ENCODE data around the gene PDYN.

The PDYN gene

DNA sequence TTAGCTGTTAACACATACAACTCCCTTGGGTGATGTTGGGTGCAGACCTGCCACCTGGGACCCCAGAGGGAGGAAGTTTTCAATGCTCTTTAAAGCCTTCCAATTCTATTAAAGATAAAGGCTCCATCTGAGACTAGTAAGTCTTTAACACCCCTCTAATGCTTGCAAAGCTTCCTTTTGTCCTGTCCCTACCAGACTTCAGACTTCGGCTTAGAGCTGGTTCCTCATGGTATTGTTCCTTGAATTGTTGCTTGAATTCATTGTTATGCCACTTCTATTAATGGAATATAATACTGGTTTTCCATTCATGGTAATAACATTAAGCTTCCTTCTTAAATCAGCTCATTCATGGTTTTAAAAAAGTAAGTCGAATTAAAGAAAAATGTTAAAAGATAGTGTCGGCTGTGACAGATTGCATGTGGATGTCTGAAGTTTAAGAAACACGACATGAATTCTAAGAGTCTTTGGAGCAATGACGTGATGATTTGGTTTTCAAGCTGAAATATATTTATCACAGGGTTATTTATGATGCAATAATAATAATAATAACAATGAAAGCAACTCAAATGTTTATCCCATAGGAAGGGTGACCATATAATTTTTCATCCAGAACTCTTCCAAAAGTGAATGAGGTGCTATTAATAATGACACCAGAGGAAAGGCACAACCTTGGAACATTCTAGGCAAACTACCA, 21.8 kb downstream of the PDYN start:
- Histone ChIP-seq H3K9me3 (ENCODE audit: insufficient read depth, low read length, severe bottlenecking) (no peaks in the 10 kb centered on the region), H3K4me2 (ENCODE audit: insufficient read depth, low read length) (no peak overlapping the region), H3K4me3 (ENCODE audit: low read depth in 1 of 2, low read length in 2 of 2) (no peak overlapping the region), H3K4me1 (ENCODE audit: insufficient read depth, low read length) (no peaks in the 10 kb centered on the region), H4K20me1 (ENCODE audit: insufficient read depth, low read length) (0 out of 2 replicates have a peak, but pooled peaks cover 3% of the 10 kb centered on the region), H2AFZ (ENCODE audit: low read depth, low read length) (no peak overlapping the region), H3K79me2 (ENCODE audit: insufficient read depth, low read length) (no peaks in the 10 kb centered on the region), H3K36me3 (ENCODE audit: insufficient read depth, low read length) (no peaks in the 10 kb centered on the region), H3K27ac (ENCODE audit: low read length) (no peak overlapping the region), H3K9ac (ENCODE audit: low read depth, low read length) (no peak overlapping the region), H3K27me3 (ENCODE audit: insufficient read depth, low read length, poor library complexity) (peaks cover 28% of the 10 kb centered on the region)
- no peak for ATAC-seq (ENCODE audit: insufficient read depth, low read depth)
- TF ChIP-seq EZH2 (IDR thresholded peaks at IDR 0.05; ENCODE audit: borderline replicate concordance, low read depth, low read length, severe bottlenecking): no peak
- TF ChIP-seq, protein P1, sequence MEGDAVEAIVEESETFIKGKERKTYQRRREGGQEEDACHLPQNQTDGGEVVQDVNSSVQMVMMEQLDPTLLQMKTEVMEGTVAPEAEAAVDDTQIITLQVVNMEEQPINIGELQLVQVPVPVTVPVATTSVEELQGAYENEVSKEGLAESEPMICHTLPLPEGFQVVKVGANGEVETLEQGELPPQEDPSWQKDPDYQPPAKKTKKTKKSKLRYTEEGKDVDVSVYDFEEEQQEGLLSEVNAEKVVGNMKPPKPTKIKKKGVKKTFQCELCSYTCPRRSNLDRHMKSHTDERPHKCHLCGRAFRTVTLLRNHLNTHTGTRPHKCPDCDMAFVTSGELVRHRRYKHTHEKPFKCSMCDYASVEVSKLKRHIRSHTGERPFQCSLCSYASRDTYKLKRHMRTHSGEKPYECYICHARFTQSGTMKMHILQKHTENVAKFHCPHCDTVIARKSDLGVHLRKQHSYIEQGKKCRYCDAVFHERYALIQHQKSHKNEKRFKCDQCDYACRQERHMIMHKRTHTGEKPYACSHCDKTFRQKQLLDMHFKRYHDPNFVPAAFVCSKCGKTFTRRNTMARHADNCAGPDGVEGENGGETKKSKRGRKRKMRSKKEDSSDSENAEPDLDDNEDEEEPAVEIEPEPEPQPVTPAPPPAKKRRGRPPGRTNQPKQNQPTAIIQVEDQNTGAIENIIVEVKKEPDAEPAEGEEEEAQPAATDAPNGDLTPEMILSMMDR (IDR thresholded peaks at IDR 0.05; ENCODE audit: borderline replicate concordance, extremely low read depth, low read length, poor library complexity, severe bottlenecking): no peak
- DNase-seq: no peak

DNA sequence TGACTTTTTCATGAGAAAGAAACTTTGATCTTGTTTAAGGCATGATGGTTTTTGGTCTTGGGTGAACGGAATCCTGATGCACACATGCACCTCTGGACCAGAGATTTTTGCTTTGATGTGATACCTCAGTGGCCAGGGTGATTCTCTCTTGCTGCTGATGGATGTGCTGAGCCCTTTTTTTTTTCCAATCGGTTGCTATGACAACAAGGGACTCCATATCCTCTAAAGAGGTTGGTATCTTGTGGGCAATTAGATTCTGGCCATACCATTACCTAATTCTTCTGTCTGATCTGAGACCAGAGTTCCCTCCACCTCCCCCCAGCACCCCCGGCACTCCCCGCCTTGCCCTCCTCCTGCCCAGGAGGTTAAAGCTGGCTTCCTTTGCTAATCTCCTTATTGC, 24.9 kb downstream of the PDYN start:
- no peak for TF ChIP-seq EZH2 (IDR thresholded peaks at IDR 0.05; ENCODE audit: borderline replicate concordance, low read depth, low read length, severe bottlenecking)
- TF ChIP-seq, protein P1 (IDR thresholded peaks at IDR 0.05; ENCODE audit: borderline replicate concordance, extremely low read depth, low read length, poor library complexity, severe bottlenecking): no peak
- ATAC-seq (ENCODE audit: insufficient read depth, low read depth): no peak

DNA sequence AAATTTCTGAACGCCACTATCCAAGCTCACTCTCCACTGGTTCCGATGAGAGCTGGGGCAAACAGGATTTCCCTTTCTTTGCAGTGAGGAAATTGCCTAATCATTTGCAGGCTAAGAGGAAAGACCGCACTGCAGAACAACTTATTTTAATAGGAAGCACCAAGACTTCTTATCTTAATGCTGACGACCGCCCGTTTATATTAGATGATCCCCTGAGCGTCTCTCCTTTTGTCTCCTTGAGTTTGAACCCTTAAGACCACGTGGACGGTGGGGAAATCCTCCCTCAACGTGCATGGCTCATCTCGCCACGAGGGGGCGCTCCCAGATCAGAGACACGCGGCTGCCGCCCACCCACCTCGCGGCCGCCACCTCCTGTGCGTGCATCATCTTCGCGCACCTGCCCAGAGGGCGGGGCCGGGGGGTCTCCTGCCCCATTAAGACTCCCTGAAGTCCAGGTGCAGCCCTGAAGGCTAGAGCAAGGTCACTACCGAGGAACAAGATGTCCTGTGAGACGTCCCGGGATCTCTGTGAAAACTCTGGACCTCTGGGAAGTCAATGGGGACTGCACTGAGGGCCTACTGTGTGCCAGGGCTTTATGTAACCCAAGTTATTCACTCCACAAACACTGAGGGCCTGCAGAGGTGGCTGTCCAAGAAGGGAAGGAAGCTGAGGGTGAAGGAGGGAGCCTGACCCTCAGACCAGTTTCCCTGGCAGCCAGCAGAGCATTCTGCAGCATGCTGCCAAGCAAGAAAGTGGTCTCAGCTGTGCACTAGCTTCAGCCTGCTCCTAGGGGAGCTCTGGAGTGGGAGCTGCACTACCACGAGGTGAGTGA, 28.1 kb downstream of the PDYN start:
- H4K20me1 ChIP-seq (ENCODE audit: insufficient read depth, low read length): peaks cover 10% of the 10 kb centered on the region
- H3K27me3 ChIP-seq (ENCODE audit: insufficient read depth, low read length, poor library complexity): peaks cover 23% of the 10 kb centered on the region
- H3K9ac ChIP-seq (ENCODE audit: low read depth, low read length): no peak overlapping the region
- DNase-seq (peak; percentile 81), ATAC-seq (ENCODE audit: insufficient read depth, low read depth) (peak; percentile 97)
- peak overlapping the region; percentile 37; the same call in 1 of the 2 replicates for H2AFZ ChIP-seq (ENCODE audit: low read depth, low read length)
- no peaks in the 10 kb centered on the region for H3K36me3 ChIP-seq (ENCODE audit: insufficient read depth, low read length)
- H3K27ac ChIP-seq (ENCODE audit: low read length): no peak overlapping the region
- no peaks in the 10 kb centered on the region for H3K9me3 ChIP-seq (ENCODE audit: insufficient read depth, low read length, severe bottlenecking)
- TF ChIP-seq EZH2 (IDR thresholded peaks at IDR 0.05; ENCODE audit: borderline replicate concordance, low read depth, low read length, severe bottlenecking): peak; percentile 59
- TF ChIP-seq, protein P1 (IDR thresholded peaks at IDR 0.05; ENCODE audit: borderline replicate concordance, extremely low read depth, low read length, poor library complexity, severe bottlenecking): peak; percentile 98
- peaks cover 6% of the 10 kb centered on the region; the same call in 1 of the 2 replicates for H3K4me1 ChIP-seq (ENCODE audit: insufficient read depth, low read length)
- no peak overlapping the region for H3K4me2 ChIP-seq (ENCODE audit: insufficient read depth, low read length)
- H3K4me3 ChIP-seq (ENCODE audit: low read depth in 1 of 2, low read length in 2 of 2): no peak overlapping the region
- H3K79me2 ChIP-seq (ENCODE audit: insufficient read depth, low read length): no peaks in the 10 kb centered on the region

More for the DNA sequence above, 24.9 kb downstream of the PDYN start:
- H2AFZ ChIP-seq (ENCODE audit: low read depth, low read length): no peak overlapping the region
- H3K27ac ChIP-seq (ENCODE audit: low read length): no peak overlapping the region
- no peak overlapping the region for H3K4me3 ChIP-seq (ENCODE audit: low read depth in 1 of 2, low read length in 2 of 2)
- no peaks in the 10 kb centered on the region for H3K79me2 ChIP-seq (ENCODE audit: insufficient read depth, low read length)
- H3K9ac ChIP-seq (ENCODE audit: low read depth, low read length): no peak overlapping the region
- H3K9me3 ChIP-seq (ENCODE audit: insufficient read depth, low read length, severe bottlenecking): no peaks in the 10 kb centered on the region
- no peak overlapping the region for H3K4me2 ChIP-seq (ENCODE audit: insufficient read depth, low read length)
- peaks cover 6% of the 10 kb centered on the region; the same call in 1 of the 2 replicates for H3K4me1 ChIP-seq (ENCODE audit: insufficient read depth, low read length)
- no peak for DNase-seq
- H3K27me3 ChIP-seq (ENCODE audit: insufficient read depth, low read length, poor library complexity): peaks cover 34% of the 10 kb centered on the region
- no peaks in the 10 kb centered on the region for H3K36me3 ChIP-seq (ENCODE audit: insufficient read depth, low read length)
- peaks cover 10% of the 10 kb centered on the region for H4K20me1 ChIP-seq (ENCODE audit: insufficient read depth, low read length)
